Measurements from ENCODE around the gene EXO5. TPM values are rescaled to one million over a fixed set of nuclear protein-coding genes. Genes with fewer than 3 reads are reported as not detected.

EXO5 gene
- total and polyA plus RNA-seq, 2 of the 13 experiments (the other 11 are each of a cell fraction or from before 2014, with no cell fraction given): 9.9 to 20.5 TPM

DNA sequence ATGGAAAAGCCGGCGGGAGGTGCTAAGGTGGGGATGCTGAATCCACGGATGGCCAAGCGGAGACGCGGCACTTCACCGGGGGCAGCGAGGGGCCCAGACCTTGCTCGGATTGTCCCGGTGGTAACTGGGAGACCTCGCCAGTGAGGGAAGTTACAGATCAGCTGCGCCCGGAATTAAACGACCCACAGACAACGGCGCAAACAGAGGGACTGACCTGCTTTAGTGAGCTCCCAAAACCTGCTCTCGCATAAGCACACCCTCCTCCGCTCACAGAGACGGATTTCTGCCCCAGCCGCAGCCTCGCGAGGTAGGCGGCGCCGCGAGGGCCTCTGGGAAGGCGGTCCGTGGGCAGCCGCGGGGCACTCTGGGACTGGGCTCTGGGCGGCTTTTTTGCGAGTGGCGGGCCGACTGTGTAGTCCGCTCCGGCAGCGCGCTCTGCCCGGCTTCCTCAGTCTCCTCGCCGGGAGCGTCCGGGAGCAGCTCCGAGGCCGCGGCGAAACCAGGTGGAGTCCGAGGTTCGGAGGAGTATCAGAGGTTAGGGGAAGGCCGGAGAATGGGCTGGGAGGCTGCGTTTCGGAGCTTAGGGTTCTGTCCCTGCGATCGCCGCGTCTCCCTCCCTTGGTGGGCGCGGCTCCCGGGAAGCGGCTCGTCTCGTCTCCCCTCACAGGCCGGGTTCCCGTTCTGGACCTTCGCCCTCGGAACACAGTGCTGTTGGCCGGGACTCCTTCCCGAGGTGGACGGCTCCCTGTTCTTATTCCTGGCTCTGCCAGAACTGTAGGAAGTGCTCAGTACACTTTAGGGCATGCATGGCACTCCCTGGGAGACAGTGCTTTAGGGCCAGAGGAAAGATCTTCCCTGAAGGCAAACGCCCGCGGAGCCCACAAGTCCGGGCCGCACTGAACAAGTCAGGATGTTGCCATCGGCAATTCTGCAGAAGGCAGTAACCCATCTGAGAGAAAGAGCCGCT is at the start of gene EXO5 (continued):
- TF ChIP-seq ZNF749 (CRISPR knock-in tag; IDR thresholded peaks at IDR 0.05; ENCODE audit: borderline replicate concordance): peak; percentile 64; the same call in 1 of the 2 replicates
- TF ChIP-seq ZNF614 (CRISPR knock-in tag; IDR thresholded peaks at IDR 0.05; ENCODE audit: borderline replicate concordance): 0 out of 2 replicates have a peak, but pooled peaks have one; percentile 31
- no peak for TF ChIP-seq SNRNP70 (IDR thresholded peaks at IDR 0.05; ENCODE audit: low read depth, low read length)
- TF ChIP-seq, protein P1, sequence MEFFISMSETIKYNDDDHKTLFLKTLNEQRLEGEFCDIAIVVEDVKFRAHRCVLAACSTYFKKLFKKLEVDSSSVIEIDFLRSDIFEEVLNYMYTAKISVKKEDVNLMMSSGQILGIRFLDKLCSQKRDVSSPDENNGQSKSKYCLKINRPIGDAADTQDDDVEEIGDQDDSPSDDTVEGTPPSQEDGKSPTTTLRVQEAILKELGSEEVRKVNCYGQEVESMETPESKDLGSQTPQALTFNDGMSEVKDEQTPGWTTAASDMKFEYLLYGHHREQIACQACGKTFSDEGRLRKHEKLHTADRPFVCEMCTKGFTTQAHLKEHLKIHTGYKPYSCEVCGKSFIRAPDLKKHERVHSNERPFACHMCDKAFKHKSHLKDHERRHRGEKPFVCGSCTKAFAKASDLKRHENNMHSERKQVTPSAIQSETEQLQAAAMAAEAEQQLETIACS (CRISPR knock-in tag; IDR thresholded peaks at IDR 0.05): peak; percentile 49; the same call in 1 of the 2 replicates
- TF ChIP-seq ZNF260 (CRISPR knock-in tag; IDR thresholded peaks at IDR 0.05; ENCODE audit: borderline replicate concordance, low read depth): no peak
- 0 out of 2 replicates have a peak, but pooled peaks have one; percentile 19 for TF ChIP-seq FOXA3 (CRISPR knock-in tag; IDR thresholded peaks at IDR 0.05)
- peak; percentile 69; the same call in 1 of the 2 replicates for TF ChIP-seq KDM3A (CRISPR knock-in tag; IDR thresholded peaks at IDR 0.05; ENCODE audit: low read depth)
- TF ChIP-seq SUZ12 (IDR thresholded peaks at IDR 0.05; ENCODE audit: low read depth, low read length): peak; percentile 48; the same call in 1 of the 2 replicates
- TF ChIP-seq ZNF446 (CRISPR knock-in tag; IDR thresholded peaks at IDR 0.05): no peak; the same call in 1 of the 2 replicates
- peak; percentile 94; the same call in 1 of the 2 replicates for TF ChIP-seq BRCA1 (CRISPR knock-in tag; IDR thresholded peaks at IDR 0.05)
- peak; percentile 92 for TF ChIP-seq ZNF232 (CRISPR knock-in tag; IDR thresholded peaks at IDR 0.05; ENCODE audit: borderline replicate concordance)
- no peak for TF ChIP-seq CEBPG (CRISPR knock-in tag; IDR thresholded peaks at IDR 0.05)
- TF ChIP-seq ZNF326 (CRISPR knock-in tag; IDR thresholded peaks at IDR 0.05; ENCODE audit: borderline replicate concordance): no peak
- TF ChIP-seq, protein P2, sequence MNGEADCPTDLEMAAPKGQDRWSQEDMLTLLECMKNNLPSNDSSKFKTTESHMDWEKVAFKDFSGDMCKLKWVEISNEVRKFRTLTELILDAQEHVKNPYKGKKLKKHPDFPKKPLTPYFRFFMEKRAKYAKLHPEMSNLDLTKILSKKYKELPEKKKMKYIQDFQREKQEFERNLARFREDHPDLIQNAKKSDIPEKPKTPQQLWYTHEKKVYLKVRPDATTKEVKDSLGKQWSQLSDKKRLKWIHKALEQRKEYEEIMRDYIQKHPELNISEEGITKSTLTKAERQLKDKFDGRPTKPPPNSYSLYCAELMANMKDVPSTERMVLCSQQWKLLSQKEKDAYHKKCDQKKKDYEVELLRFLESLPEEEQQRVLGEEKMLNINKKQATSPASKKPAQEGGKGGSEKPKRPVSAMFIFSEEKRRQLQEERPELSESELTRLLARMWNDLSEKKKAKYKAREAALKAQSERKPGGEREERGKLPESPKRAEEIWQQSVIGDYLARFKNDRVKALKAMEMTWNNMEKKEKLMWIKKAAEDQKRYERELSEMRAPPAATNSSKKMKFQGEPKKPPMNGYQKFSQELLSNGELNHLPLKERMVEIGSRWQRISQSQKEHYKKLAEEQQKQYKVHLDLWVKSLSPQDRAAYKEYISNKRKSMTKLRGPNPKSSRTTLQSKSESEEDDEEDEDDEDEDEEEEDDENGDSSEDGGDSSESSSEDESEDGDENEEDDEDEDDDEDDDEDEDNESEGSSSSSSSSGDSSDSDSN (CRISPR knock-in tag; IDR thresholded peaks at IDR 0.05): peak; percentile 67
- TF ChIP-seq, protein P3, sequence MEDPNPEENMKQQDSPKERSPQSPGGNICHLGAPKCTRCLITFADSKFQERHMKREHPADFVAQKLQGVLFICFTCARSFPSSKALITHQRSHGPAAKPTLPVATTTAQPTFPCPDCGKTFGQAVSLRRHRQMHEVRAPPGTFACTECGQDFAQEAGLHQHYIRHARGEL (CRISPR knock-in tag; IDR thresholded peaks at IDR 0.05): no peak
- TF ChIP-seq, protein P4, sequence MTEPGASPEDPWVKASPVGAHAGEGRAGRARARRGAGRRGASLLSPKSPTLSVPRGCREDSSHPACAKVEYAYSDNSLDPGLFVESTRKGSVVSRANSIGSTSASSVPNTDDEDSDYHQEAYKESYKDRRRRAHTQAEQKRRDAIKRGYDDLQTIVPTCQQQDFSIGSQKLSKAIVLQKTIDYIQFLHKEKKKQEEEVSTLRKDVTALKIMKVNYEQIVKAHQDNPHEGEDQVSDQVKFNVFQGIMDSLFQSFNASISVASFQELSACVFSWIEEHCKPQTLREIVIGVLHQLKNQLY (CRISPR knock-in tag; IDR thresholded peaks at IDR 0.05): peak; percentile 20; the same call in 1 of the 2 replicates
- TF ChIP-seq, protein P5, sequence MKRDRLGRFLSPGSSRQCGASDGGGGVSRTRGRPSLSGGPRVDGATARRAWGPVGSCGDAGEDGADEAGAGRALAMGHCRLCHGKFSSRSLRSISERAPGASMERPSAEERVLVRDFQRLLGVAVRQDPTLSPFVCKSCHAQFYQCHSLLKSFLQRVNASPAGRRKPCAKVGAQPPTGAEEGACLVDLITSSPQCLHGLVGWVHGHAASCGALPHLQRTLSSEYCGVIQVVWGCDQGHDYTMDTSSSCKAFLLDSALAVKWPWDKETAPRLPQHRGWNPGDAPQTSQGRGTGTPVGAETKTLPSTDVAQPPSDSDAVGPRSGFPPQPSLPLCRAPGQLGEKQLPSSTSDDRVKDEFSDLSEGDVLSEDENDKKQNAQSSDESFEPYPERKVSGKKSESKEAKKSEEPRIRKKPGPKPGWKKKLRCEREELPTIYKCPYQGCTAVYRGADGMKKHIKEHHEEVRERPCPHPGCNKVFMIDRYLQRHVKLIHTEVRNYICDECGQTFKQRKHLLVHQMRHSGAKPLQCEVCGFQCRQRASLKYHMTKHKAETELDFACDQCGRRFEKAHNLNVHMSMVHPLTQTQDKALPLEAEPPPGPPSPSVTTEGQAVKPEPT (CRISPR knock-in tag; IDR thresholded peaks at IDR 0.05; ENCODE audit: low read depth): peak; percentile 53; the same call in 1 of the 2 replicates
- TF ChIP-seq NCOA2 (CRISPR knock-in tag; IDR thresholded peaks at IDR 0.05): peak; percentile 43; the same call in 1 of the 2 replicates
- TF ChIP-seq, protein P6, sequence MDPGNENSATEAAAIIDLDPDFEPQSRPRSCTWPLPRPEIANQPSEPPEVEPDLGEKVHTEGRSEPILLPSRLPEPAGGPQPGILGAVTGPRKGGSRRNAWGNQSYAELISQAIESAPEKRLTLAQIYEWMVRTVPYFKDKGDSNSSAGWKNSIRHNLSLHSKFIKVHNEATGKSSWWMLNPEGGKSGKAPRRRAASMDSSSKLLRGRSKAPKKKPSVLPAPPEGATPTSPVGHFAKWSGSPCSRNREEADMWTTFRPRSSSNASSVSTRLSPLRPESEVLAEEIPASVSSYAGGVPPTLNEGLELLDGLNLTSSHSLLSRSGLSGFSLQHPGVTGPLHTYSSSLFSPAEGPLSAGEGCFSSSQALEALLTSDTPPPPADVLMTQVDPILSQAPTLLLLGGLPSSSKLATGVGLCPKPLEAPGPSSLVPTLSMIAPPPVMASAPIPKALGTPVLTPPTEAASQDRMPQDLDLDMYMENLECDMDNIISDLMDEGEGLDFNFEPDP (CRISPR knock-in tag; conservative IDR thresholded peaks at IDR 0.05): peak; percentile 98
- TF ChIP-seq NR2C2 (CRISPR knock-in tag; IDR thresholded peaks at IDR 0.05; ENCODE audit: borderline replicate concordance): peak; percentile 62
